ENCODE results near the gene CBX1.

The CBX1 gene

GRCh38 chr17:48125829-48126531 lies 24.7 kb upstream of the CBX1 start:
- no peak for TF ChIP-seq CTCF (IDR thresholded peaks at IDR 0.05; ENCODE audit: low read depth, low read length, missing control alignments)
- no peak overlapping the region for H3K4me3 ChIP-seq (ENCODE audit: low read depth, low read length)
- DNase-seq (ENCODE audit: low read depth) = no peak

GRCh38 chr17:48123776-48124388 lies 22.6 kb upstream of the CBX1 start:
- no peak overlapping the region for H3K4me3 ChIP-seq (ENCODE audit: low read depth, low read length)
- no peak for DNase-seq (ENCODE audit: low read depth)
- TF ChIP-seq CTCF (IDR thresholded peaks at IDR 0.05; ENCODE audit: low read depth, low read length, missing control alignments) = no peak

- no peak for DNase-seq (ENCODE audit: low read depth)
- TF ChIP-seq CTCF (IDR thresholded peaks at IDR 0.05; ENCODE audit: low read depth, low read length, missing control alignments) = no peak
- no peak overlapping the region for H3K4me3 ChIP-seq (ENCODE audit: low read depth, low read length)
Observed at GRCh38 chr17:48123111-48123510, 21.8 kb upstream of the CBX1 start.

GRCh38 chr17:48122665-48123045 lies 21.4 kb upstream of the CBX1 start:
- DNase-seq (ENCODE audit: low read depth) = no peak
- no peak for TF ChIP-seq CTCF (IDR thresholded peaks at IDR 0.05; ENCODE audit: low read depth, low read length, missing control alignments)
- H3K4me3 ChIP-seq (ENCODE audit: low read depth, low read length) = no peak overlapping the region

- H3K4me3 ChIP-seq (ENCODE audit: low read depth, low read length) = no peak overlapping the region
- no peak for DNase-seq (ENCODE audit: low read depth)
- no peak for TF ChIP-seq CTCF (IDR thresholded peaks at IDR 0.05; ENCODE audit: low read depth, low read length, missing control alignments)
Observed at GRCh38 chr17:48121923-48122664, 20.8 kb upstream of the CBX1 start.

GRCh38 chr17:48113201-48113676 lies 12.0 kb upstream of the CBX1 start:
- DNase-seq (ENCODE audit: low read depth) = peak; percentile 66
- no peak for TF ChIP-seq CTCF (IDR thresholded peaks at IDR 0.05; ENCODE audit: low read depth, low read length, missing control alignments)
- peak overlapping the region; percentile 66 for H3K4me3 ChIP-seq (ENCODE audit: low read depth, low read length)

All from GM12864 (cell line).